Measurements from ENCODE around the gene CCN6.

DNA sequence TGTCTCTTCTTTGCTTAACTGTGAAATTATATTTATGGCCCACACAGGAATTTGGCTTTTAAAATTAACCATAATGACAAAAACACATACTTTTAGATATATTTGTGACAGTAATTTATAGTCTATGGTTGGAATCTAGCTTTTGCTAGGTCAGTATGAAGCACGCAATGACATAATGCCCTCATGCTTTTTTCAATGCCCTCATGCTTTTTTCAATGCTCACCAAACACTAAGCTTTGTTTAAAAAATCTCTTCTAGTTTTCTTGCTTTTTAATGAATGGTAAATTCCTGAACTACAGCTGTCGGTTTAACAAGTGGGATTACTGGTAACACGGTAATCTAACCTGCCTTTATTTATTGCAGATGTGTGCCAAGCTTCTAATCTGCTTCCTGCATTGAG is 12.7 kb downstream of the CCN6 start:
- TF ChIP-seq, protein P1, sequence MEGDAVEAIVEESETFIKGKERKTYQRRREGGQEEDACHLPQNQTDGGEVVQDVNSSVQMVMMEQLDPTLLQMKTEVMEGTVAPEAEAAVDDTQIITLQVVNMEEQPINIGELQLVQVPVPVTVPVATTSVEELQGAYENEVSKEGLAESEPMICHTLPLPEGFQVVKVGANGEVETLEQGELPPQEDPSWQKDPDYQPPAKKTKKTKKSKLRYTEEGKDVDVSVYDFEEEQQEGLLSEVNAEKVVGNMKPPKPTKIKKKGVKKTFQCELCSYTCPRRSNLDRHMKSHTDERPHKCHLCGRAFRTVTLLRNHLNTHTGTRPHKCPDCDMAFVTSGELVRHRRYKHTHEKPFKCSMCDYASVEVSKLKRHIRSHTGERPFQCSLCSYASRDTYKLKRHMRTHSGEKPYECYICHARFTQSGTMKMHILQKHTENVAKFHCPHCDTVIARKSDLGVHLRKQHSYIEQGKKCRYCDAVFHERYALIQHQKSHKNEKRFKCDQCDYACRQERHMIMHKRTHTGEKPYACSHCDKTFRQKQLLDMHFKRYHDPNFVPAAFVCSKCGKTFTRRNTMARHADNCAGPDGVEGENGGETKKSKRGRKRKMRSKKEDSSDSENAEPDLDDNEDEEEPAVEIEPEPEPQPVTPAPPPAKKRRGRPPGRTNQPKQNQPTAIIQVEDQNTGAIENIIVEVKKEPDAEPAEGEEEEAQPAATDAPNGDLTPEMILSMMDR (IDR thresholded peaks at IDR 0.05): no peak
- TF ChIP-seq POLR2A (IDR thresholded peaks at IDR 0.05): no peak

Measured in right lobe of liver (tissue), 4 donors.